GM18498 (cell line): Measurements from ENCODE around the gene BCAR3.
"Not testable (repeated sequence)": the region's sequence is repeated elsewhere in the genome, so short reads cannot be mapped to it uniquely, and the experiment has no call there.

Source experiments
- ATAC-seq: cut with Tn5 transposase; IDR thresholded peaks from one replicate; pipeline ENCODE4 v1.9.1; 2021; ENCODE audit warnings: mild to moderate bottlenecking, moderate library complexity; ENCODE audit not compliant: unreplicated experiment

The BCAR3 gene

DNA sequence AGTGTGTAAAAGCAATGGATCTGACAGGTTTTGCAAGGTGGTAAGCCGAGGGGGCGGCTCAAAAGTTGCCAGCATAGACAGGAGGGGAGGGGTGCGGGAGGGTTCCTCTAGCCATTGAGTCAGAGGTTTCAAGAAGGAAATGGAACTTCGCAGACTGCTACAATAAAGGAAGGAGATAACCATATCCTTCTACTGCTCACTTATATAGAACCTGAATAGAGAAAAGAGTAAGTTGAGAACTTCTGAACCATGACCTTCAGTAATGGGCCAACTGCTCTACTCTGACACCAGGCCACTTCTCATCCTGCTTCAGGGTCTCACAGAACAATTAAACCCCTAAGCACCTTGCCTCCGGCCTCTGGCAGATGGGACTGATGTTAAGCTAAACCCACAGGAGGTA, 26.3 kb upstream of the BCAR3 start:
- peak; percentile 61 for ATAC-seq

DNA sequence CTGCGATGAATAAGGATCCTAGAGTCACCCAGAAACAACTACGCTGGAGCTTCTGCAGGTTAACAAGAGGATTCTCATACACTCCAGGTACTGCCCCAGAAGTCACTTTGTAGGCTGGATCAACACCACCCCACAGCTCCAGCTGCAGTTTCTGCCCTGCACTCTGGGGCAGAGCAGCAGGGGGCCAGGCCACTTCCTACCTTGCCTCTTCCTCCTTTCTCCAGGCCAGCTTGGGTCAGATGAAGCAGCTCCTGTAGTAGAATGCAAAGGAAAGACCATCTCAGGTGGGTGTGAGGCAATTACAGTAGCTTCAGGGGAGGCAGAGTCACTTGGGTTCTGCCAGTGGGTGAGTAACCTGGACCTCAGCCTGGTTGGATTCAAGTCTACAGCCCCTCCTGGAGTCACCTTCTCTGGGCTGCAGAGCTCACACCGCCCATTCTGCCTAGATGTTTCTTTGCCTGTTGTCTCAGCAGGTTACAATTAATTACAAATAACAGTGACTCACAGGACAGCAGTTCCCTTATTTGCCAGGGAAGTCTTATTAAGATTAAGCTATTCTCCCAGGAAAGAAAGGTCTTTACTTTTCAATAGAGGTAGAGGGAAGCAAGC, 24.4 kb upstream of the BCAR3 start:
- ATAC-seq: no peak

DNA sequence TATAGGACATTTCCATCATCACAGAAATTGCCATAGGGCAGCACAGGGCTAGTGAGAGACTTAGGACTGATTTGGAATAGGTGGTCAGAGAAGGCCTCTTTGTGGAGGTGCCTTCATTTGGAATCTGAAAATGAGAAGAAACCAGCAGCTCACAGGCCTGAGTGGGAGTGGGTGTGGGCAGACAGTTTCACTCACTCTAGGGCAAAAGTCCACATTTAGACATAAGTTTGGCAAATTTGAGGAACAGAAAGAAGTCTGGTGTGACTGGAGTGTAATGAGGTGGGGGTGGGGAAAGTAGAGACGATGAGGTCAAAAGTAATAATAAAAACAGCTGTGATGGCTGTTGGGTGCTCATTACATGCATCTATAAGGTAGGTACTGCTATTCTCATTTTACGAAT, 22.4 kb upstream of the BCAR3 start:
- ATAC-seq: peak; percentile 57

DNA sequence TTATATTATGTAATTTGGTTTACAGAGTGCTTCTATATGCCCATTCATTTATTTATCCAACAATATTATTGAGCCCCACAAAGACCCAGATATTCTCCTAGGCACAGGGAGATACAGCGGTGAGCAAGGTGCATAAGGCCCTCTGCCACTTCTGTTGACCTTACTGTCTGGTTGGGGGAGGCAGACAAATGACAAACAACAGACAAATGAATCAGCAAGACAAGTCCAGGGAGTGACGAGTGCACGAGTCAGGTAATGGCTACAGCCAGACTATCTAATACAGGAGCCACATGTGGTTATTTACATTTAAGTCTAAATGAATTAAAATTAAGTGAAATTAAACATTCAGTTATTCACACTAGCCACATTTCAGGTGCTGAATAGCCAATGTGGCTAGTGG, 22.0 kb upstream of the BCAR3 start:
- peak; percentile 12 for ATAC-seq

DNA sequence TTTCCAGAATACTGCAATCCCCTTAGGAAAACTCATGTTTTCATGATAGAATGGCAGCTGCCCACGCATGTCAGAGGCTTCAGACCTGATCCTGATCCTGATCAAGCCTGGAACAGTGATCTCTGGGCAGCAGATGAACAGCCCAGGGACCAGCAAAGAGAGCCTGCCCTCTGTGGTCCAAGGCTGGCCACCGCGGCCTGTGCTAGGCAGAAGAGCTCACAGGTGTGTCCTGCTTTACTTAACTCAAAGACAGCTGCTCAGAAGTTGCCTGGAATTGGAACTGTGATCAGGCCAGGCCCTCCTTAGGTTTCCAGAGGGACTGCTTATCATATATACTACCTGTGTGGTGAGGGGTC, 21.2 kb upstream of the BCAR3 start:
- no peak for ATAC-seq

DNA sequence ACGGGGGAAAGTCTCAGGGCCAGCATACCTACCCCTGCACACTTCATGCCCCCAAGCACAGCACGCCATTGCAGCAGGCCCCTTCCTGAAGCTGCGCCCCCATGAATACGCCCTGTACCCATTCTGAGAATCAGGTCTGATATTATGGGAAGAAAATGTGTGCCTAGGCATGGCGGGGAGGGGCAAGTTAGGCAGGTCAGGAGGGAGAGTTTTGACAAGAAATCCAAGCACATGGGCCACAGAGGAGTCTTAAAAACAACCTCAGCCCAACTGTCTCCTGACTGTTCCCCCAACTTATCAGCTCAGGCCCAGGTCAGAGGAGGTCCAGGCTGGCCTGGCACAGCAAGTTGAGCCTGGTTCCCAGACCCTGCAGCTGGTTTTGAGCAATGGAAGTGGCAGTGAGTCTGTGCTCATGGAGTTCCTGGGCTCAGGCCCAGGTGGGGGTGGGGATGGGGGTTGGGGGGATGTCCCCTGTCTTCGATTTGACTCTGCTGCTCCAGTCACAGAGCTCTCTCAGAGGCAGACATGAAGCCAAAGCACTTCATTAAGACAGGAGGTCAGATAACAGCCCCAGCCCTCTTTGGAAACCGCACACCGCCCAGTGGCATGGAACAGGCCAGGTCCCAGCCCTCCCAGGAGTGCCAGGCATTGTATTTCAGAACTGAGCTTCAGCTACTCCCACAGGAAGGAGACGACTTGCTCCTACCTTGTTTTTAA, 20.6 kb upstream of the BCAR3 start:
- no peak for ATAC-seq

DNA sequence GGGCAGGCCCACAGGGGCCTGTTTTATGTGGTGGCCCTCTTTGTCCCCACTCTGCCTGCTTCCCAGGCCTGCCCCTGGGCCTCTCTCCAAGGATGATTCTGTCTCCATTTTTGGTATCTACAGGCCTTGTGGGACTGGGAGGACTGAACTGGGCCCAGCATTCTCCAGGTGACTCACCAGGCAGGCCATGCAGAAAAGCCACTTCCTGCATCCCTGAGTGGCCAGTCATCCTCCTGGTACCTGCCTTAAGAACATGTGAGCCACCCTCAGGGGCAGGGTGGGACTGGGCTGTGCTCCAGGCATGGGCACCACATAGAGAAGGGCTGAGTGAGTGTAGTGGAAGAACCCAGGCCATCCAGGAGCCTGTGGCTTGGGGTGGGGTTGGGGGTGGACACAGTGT, 20.0 kb upstream of the BCAR3 start:
- ATAC-seq: no peak

DNA sequence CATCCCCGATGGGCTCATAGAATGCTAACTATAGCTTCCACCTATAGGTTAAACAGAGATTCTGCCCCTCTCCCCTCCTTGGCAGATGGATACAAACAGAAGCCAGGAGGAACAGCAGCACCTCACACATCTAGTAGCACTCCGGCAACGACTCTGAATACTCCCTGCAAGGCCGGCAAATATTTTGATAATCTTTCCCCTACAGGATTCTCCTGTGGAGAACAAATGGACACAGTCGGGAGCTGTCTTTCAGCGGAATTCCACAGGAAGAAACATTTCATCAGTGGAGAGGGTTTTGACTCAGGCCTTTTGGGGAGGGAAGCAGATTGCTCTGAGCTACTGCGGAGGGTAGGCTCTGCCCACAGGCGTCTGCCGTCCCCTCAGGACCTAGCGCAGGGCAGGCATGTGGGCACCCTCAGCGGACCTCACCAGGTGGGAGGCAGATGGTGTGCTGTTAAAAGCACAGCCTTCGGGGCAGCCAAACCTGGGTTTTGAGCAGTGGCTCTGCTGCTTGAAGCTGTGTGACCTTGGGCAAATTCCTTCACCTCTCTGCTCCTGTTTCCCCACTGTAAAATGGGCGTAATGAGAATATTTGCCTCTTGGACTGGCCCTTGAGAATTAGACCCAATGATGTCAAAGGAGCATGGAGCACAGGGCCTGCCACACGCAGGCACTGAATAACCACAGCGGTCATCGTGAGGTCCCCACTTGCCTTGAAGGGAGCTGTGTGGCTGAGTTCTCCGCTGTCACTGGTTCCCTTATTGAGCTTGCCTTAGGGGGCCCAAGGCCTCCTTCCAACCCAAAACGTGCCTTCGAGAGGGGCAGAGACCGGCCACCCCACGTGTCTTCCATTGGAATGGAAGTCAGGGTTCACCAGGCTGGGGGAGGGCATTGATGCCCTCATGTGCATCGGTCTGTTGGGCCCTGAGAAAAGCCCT, 19.2 kb upstream of the BCAR3 start:
- ATAC-seq: no peak

DNA sequence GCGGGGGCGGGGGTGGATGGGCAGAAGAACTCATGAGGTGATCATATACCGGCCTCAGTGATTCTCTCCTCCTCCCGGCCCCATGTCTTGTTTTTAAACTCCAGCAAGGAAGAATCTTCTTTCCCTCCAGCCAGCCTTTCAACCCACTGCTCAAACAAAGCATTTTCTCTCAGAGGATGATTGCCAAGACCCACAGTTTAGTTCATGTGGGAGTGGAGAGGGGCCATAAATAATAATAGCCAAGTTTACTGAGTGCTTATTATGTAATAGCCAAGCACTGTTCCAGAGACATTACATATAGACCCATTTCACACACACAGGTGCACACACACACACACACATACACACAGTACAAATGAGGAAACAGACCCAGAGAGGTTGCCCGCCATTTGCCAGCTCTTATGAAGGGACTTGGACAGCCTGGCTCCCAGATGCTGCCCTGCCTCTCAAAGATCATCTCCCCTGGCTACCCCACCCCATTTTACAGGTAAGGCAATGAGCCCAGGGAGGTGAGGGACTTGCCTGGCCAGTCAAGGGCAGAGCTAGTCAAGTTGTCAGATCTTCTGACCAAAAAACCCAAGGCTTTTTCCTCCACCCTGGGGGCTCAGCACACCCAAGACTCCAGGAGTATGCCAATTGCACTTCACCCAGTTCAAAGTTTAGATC, 18.0 kb upstream of the BCAR3 start:
- no peak for ATAC-seq

DNA sequence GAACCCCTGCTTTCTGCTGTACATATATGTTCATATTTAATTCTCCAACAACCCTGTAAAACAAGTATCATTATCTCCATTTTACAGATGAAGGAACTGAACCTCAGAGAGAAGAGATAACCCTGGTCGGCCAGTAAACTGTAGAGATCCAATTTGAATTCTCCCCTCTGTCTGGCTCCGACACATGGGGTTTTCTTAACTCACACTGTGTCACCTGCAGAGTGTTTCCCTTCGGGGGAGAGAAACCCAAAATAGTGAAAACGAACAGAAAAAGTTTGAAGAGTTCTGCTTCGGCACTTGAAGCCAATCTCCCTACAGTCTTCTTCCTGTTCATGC, 17.4 kb upstream of the BCAR3 start:
- ATAC-seq: no peak

DNA sequence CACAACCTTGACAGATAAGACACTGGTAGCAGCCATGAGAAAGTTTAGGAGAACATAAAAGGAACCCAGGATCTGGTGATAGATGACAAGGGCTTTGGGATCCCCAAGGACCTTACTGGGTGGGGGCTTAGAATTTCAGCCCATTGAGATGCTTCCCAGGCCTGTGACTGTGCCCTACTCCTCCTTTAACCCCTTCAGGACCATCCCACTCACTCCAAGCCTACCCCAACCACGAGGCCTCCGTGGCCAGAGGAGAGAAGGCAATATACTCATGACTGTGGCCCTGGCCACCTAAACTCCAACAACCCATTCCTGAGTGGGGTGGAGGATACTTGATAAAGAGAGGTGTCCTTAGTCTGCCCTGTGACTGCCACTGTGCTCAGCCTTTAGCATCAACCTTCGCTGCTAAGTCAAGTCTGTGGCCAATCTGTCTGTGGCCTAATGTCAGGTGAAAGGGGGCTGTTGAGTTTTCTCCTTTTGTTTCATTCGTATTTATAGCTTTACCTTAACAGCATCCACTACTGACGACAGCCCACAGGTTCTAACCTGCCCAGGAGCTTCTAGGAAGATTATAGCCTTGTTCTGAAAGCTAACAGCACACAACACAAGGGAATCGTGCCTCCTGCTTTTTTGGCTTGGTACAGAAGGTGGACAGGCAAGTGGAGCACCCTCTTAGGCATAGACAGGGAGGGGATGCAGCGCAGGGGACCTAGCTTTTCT, 16.9 kb upstream of the BCAR3 start:
- ATAC-seq: no peak

DNA sequence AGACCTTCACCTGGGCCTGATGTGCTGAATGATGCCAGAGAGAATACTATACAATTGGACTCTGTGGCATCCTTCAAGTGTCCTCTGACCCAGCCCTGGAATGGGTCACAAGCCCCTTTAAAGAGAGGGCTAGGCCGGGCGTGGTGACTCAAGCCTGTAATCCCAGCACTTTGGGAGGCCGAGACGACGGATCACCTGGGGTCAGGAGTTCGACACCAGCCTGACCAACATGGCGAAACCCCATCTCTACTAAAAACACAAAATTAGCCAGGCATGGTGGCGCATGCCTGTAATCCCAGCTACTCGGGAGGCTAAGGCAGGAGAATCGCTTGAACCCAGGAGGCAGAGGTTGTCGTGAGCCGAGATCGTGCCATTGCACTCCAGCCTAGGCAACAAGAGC, 15.9 kb upstream of the BCAR3 start:
- not testable (repeated sequence) for ATAC-seq

DNA sequence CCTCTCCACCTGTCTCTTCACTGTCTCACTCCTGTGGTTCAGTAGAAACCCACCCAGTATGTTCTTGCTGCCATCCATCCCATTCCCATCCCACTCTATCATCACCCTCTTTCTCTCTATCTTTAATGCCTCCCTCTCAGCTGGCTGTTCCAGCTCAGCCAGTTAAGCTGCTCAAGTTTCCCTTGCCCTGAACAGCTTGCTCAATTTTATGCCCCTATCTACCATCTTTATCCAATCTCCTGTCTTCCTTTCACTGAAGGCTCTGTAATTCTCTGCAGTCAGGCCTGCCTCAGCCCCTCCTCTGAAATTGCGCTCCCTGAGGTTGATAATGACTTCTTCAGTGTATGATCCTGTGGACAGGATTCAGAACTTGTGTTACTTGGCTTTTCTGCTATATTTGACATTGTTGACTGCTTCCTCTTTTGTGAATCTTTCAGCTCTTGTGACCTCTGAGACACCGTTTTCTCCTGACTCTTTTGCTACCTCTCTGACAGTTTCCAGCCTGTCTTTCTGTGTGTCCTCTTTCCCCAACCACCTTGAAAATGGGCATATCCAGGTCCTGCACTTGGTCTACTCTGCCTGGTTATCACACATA, 13.9 kb upstream of the BCAR3 start:
- peak; percentile 55 for ATAC-seq

DNA sequence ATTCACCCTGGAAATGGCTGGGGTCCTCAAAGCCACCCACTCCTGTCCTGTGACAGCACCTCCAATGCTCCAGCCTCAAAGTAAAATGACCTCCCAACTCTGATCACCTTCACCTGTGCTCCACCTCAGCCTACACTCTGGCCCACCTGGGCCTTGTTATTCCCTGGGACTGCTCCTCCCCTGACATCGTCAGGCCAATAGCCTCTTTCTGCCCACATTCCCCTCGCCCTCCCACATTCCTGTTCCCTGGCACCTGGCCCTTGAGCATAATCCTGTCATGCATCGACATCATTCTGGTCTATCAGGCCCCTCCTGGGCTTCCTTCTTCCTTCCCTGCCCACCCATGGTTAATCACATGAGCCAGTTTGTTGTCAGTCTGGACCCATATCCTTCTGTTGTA, 13.2 kb upstream of the BCAR3 start:
- ATAC-seq: no peak

DNA sequence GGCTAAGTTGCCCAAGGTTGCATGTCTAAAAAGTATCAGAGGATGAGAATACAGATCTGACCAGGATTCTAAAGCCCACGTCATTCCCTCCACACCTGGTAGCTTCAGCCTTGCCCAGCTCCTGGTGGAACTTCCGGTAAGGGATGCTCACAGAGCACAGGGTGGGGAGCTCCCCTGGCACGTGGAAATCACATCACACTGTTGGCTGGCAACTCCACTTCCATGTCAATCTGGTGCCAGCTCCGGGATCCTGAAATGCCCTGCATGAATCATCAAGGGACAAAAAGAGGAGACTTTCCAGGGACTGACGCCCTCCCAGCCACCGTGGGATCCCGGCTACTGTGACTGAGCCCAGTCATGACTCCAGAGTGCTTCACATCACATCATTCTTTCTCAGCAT, 12.4 kb upstream of the BCAR3 start:
- no peak for ATAC-seq

DNA sequence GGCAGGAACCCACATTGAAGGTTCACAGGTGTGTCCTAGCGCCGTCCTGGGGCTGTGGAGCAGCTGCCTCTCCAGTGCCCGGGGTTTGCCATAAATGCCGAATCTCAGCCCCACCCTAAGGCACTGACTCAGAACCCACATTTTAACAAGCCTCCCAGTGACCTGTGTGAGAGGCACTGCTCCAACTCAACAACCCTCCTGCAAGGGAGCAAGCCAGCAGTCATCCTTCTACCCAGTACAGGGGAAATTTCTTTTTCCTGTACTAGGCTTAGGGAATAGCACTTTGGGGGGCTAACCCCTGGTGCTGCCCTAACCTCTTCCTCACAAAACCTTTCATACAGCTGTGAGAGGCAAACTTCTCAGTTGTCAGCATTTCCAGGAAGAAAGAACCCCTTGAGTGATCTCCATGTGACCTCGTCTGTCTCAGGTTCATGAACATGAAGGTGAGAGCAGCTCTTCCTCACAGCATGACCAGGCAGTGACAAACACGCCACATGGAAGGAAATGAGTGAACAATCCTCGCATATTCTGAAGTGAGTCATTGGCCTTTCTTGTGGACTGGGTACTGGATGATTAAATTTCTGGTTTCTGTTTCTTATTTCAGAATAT, 11.4 kb upstream of the BCAR3 start:
- peak; percentile 73 for ATAC-seq

DNA sequence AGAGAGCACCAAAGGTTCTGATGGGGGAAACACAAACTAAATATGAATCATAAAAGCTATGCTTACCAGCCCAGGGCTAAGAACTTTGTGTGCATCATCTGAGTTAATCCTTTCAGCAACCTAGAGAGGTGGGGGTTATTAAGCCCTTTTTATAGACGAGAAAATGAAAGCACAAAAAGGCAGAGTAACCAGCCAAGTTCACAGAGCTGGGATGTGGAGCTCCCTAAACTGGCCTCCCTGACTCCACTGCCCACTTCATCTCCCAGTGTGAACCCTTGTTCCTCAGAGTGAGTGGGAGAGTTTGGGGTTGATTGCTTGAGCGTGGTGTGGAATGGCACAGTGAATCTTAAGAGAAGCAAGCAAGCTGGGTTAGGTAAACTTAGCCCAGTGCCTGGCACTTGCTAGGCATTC, 10.8 kb upstream of the BCAR3 start:
- no peak for ATAC-seq

DNA sequence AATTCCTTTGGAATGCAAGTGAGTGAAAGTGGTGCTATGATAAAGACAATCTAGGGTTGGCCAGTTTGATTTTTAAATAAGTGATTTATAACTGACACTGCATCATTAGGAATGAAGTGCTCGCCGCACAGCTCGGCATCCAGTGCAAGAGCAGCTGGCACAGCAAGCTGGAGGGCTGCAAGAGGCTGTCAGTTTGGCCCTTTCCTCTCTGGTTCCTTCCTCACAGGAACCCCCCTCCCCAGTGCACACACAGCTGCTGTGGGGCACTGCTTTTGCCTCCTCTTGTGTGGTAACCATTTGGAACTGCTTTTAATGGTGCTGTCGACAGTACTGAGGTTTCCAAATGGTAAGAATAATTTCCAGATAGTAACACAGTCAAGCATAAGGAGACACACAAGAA, 10.4 kb upstream of the BCAR3 start:
- ATAC-seq: no peak

DNA sequence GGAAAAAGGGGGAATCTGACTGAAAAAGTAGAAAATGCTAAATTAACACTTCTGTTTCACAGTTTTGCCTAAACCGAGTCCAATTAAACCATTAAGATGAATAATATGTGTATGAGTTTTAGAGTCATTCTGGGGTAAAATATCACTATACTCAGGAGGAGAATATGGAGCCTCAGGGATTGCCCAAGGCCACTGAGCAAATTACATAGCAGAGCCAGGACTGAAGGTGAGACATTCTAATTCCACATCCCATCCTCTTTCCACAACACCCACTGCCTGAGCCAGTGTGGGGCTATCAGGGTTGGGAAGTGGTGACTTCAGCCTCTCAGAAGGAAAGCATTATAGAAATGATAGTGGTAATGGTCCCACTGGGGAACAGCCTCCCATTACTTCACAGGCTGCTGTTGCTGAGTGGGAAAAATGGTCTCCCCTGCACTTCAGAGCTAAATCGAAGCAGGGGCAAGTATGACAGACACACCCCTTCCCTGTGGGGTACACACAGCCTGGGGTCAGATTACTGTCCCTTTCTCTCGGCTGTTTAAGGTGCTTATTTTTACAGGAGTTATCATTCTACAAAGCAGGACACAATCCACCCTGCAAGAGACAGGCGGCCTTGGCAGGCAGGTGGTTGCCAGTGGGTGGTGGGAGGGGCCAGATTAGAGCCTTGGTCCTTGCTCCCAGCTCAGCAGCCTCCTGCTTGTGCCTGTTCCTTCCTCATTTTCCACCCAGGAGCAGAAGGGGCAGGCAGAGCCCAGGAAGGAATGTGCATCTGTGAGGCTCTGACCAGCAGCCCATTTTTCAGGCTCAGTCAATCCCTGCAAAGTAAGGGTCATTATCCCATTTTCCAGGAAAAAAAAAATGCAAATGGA, 9.5 kb upstream of the BCAR3 start:
- no peak for ATAC-seq
